ENCODE results near the gene CYP19A1.

Gene CYP19A1

GRCh38 chr15:51298620-51299019, 39.8 kb downstream of the CYP19A1 start:
- TF ChIP-seq CTCF (IDR thresholded peaks at IDR 0.05; ENCODE audit: borderline replicate concordance, control extremely low read depth, extremely low read depth, insufficient read depth, missing control alignments), result no peak
- in situ Hi-C loops (cut with MboI; ENCODE audit: low sequenced_read_pairs, unreplicated experiment), result loop anchor here (25.0 kb wide), 1 partner anchor 89 kb away; no protein-coding TSS in a partner anchor
- DNase-seq (ENCODE audit: low spot score), result no peak

GRCh38 chr15:51290720-51291119, 47.7 kb downstream of the CYP19A1 start:
- in situ Hi-C loops (cut with MboI; ENCODE audit: low sequenced_read_pairs, unreplicated experiment), result loop anchor here (25.0 kb wide), 1 partner anchor 97 kb away; no protein-coding TSS in a partner anchor
- no peak for TF ChIP-seq CTCF (IDR thresholded peaks at IDR 0.05; ENCODE audit: borderline replicate concordance, control extremely low read depth, extremely low read depth, insufficient read depth, missing control alignments)
- DNase-seq (ENCODE audit: low spot score), result no peak

GRCh38 chr15:51289290-51289689, 49.1 kb downstream of the CYP19A1 start:
- TF ChIP-seq CTCF (IDR thresholded peaks at IDR 0.05; ENCODE audit: borderline replicate concordance, control extremely low read depth, extremely low read depth, insufficient read depth, missing control alignments), result no peak
- in situ Hi-C loops (cut with MboI; ENCODE audit: low sequenced_read_pairs, unreplicated experiment), result loop anchor here (25.0 kb wide), 1 partner anchor 98 kb away; no protein-coding TSS in a partner anchor
- DNase-seq (ENCODE audit: low spot score), result no peak

GRCh38 chr15:51288143-51289065, 50.0 kb downstream of the CYP19A1 start:
- DNase-seq (ENCODE audit: low spot score), result no peak
- in situ Hi-C loops (cut with MboI; ENCODE audit: low sequenced_read_pairs, unreplicated experiment), result loop anchor here (25.0 kb wide), 1 partner anchor 99 kb away; no protein-coding TSS in a partner anchor

GRCh38 chr15:51286816-51287215, 51.6 kb downstream of the CYP19A1 start:
- in situ Hi-C loops (cut with MboI; ENCODE audit: low sequenced_read_pairs, unreplicated experiment), result loop anchor here (25.0 kb wide), 1 partner anchor 100 kb away; no protein-coding TSS in a partner anchor
- DNase-seq (ENCODE audit: low spot score), result peak; percentile 42
- peak; percentile 15 for TF ChIP-seq CTCF (IDR thresholded peaks at IDR 0.05; ENCODE audit: borderline replicate concordance, control extremely low read depth, extremely low read depth, insufficient read depth, missing control alignments)

More at GRCh38 chr15:51288143-51289065, 50.0 kb downstream of the CYP19A1 start:
- no peak for TF ChIP-seq CTCF (IDR thresholded peaks at IDR 0.05; ENCODE audit: borderline replicate concordance, control extremely low read depth, extremely low read depth, insufficient read depth, missing control alignments)

GRCh38 chr15:51285399-51285798, 53.0 kb downstream of the CYP19A1 start:
- no peak for DNase-seq (ENCODE audit: low spot score)
- in situ Hi-C loops (cut with MboI; ENCODE audit: low sequenced_read_pairs, unreplicated experiment), result loop anchor here (25.0 kb wide), 1 partner anchor 102 kb away; no protein-coding TSS in a partner anchor
- no peak for TF ChIP-seq CTCF (IDR thresholded peaks at IDR 0.05; ENCODE audit: borderline replicate concordance, control extremely low read depth, extremely low read depth, insufficient read depth, missing control alignments)

Measured in GM13976 (cell line).